ENCODE measurements around the gene SOCS4. TPM values are rescaled to one million over a fixed set of nuclear protein-coding genes. Genes with fewer than 3 reads are reported as not detected.

The SOCS4 gene
- polyA plus RNA-seq, 4 donors: 15.7 to 23.4 (median 18.3) TPM

- no peak for DNase-seq (ENCODE audit: low read depth in 4 of 4, low spot score in 2 of 4)
Measured at GRCh38 chr14:55084401-55085059, 57.5 kb downstream of the SOCS4 start.

- no peak for DNase-seq (ENCODE audit: low read depth in 4 of 4, low spot score in 2 of 4)
Measured at GRCh38 chr14:55085060-55085660, 58.1 kb downstream of the SOCS4 start.

GRCh38 chr14:55086938-55087337 lies 59.9 kb downstream of the SOCS4 start:
- no peak for DNase-seq (ENCODE audit: low read depth in 4 of 4, low spot score in 2 of 4)

GRCh38 chr14:55088356-55088755 lies 61.3 kb downstream of the SOCS4 start:
- DNase-seq (ENCODE audit: low read depth in 4 of 4, low spot score in 2 of 4): no peak

GRCh38 chr14:55092341-55092740 lies 65.3 kb downstream of the SOCS4 start:
- no peak for DNase-seq (ENCODE audit: low read depth in 4 of 4, low spot score in 2 of 4)

- DNase-seq (ENCODE audit: low read depth in 4 of 4, low spot score in 2 of 4): no peak
Measured at GRCh38 chr14:55094292-55095157, 67.5 kb downstream of the SOCS4 start.

- no peak for DNase-seq (ENCODE audit: low read depth in 4 of 4, low spot score in 2 of 4)
Measured at GRCh38 chr14:55097881-55098560, 71.0 kb downstream of the SOCS4 start.

- no peak for DNase-seq (ENCODE audit: low read depth in 4 of 4, low spot score in 2 of 4)
Measured at GRCh38 chr14:55098561-55098898, 71.5 kb downstream of the SOCS4 start.

Other genes starting within 250 kb of the SOCS4 start
- 10 to 100 TPM in 2 of 4 donors, 1 to 10 TPM in 2; 8.3 to 11.2 (median 10.2) TPM for gene GCH1, start 124.4 kb upstream of the SOCS4 start, polyA plus RNA-seq (ENCODE audit: insufficient read length in 4 of 4)
- gene WDHD1, start 137 bp upstream of the SOCS4 start, polyA plus RNA-seq (ENCODE audit: insufficient read length in 4 of 4): 10 to 100 TPM; 15.3 to 19.8 (median 19.7) TPM
- gene MAPK1IP1L, start 24.4 kb downstream of the SOCS4 start, polyA plus RNA-seq (ENCODE audit: insufficient read length in 4 of 4): 100 to 1,000 TPM in 2 of 4 donors, 10 to 100 TPM in 2; 90.1 to 128 (median 107) TPM
- 10 to 100 TPM; 16.5 to 23.2 (median 22.4) TPM for gene LGALS3, start 102.0 kb downstream of the SOCS4 start, polyA plus RNA-seq (ENCODE audit: insufficient read length in 4 of 4)
- 10 to 100 TPM; 26.9 to 32.7 (median 29.6) TPM for gene DLGAP5, start 164.3 kb downstream of the SOCS4 start, polyA plus RNA-seq (ENCODE audit: insufficient read length in 4 of 4)
- 10 to 100 TPM; 33.6 to 42.3 (median 34.8) TPM for gene FBXO34, start 244.2 kb downstream of the SOCS4 start, polyA plus RNA-seq (ENCODE audit: insufficient read length in 4 of 4)

Data from left renal cortex interstitium (tissue), 4 donors.